ENCODE results near the gene TUT1.
"Not testable (repeated sequence)": the region's sequence is repeated elsewhere in the genome, so short reads cannot be mapped to it uniquely, and the experiment has no call there.

Gene TUT1

DNA sequence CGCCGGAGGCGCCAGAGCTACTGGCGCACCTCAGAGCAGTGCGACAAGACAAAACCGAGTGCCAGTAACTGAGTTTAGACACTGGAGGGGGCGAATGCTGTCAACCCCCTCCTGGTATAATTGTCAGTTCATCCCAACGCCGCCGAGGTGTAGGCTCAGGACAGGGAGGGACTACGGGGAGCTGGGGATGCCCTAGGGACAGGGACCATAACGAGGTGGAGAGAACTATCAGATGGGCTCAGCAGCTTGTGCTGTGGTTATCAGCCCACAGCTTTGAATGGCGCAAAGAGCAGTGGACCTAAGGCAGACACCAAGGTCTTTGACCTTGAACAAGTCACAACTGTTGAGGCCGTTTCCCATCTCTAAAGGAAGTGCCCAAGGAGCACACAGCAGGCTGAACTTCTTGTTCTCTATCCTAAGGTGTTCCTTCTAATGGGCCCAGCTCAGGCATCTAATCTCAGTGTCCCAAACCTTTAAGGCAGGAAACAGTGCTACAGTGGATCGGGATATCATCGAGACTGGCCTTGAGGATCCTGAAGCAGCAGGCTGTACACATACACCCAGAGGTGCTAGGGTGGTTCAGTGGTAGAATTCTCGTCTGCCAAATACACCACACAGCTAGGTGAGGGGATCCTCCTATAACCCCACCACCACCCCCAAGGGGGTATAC lies 958 bp upstream of the TUT1 start:
- H3K4me3 ChIP-seq (ENCODE audit: low read depth, low read length): peak overlapping the region; percentile 100
- TF ChIP-seq, protein P1, sequence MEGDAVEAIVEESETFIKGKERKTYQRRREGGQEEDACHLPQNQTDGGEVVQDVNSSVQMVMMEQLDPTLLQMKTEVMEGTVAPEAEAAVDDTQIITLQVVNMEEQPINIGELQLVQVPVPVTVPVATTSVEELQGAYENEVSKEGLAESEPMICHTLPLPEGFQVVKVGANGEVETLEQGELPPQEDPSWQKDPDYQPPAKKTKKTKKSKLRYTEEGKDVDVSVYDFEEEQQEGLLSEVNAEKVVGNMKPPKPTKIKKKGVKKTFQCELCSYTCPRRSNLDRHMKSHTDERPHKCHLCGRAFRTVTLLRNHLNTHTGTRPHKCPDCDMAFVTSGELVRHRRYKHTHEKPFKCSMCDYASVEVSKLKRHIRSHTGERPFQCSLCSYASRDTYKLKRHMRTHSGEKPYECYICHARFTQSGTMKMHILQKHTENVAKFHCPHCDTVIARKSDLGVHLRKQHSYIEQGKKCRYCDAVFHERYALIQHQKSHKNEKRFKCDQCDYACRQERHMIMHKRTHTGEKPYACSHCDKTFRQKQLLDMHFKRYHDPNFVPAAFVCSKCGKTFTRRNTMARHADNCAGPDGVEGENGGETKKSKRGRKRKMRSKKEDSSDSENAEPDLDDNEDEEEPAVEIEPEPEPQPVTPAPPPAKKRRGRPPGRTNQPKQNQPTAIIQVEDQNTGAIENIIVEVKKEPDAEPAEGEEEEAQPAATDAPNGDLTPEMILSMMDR (IDR thresholded peaks at IDR 0.05; ENCODE audit: control insufficient read depth, extremely low read depth, insufficient read depth): no peak
- DNase-seq (ENCODE audit: low read depth): no peak

DNA sequence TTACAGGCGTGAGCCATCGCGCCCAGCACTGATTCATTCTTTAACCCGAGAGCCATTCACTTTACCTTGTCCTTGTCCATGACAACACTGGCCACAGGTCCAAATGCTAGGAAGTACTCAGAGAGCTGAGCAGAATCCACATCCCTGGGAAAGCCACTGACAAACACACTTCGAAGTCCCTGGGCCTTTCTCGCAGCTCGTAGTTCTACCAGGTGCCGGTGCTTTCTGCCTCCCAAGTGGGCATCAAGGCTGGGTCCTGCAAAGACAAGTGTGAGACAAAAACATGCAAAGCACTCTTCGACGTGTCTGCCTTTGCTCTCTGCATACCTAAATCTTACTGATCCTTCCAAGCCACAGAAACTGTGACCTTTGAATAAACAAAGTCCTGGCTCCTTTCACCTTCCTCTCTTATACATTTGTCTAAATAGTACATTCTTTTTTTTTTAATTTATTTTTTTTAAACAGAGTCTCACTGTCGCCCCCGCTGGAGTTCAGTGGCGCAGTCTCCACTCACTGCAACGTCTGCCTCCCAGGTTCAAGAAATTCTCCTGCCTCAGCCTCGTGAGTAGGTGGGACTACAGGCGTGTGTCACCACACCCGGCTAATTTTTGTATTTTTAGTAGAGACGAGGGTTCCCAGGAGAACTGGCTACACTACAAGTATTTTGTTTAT lies 2.2 kb downstream of the TUT1 start:
- DNase-seq (ENCODE audit: low read depth): no peak
- no peak overlapping the region for H3K4me3 ChIP-seq (ENCODE audit: low read depth, low read length)
- TF ChIP-seq, protein P1 (IDR thresholded peaks at IDR 0.05; ENCODE audit: control insufficient read depth, extremely low read depth, insufficient read depth): no peak

- not testable (repeated sequence) for DNase-seq (ENCODE audit: low read depth); H3K4me3 ChIP-seq (ENCODE audit: low read depth, low read length)
These were observed 6.0 kb downstream of the TUT1 start for GRCh38 chr11:62585356-62585755.

GRCh38 chr11:62581735-62582134 lies 9.6 kb downstream of the TUT1 start:
- not testable (repeated sequence) for DNase-seq (ENCODE audit: low read depth); H3K4me3 ChIP-seq (ENCODE audit: low read depth, low read length)

DNA sequence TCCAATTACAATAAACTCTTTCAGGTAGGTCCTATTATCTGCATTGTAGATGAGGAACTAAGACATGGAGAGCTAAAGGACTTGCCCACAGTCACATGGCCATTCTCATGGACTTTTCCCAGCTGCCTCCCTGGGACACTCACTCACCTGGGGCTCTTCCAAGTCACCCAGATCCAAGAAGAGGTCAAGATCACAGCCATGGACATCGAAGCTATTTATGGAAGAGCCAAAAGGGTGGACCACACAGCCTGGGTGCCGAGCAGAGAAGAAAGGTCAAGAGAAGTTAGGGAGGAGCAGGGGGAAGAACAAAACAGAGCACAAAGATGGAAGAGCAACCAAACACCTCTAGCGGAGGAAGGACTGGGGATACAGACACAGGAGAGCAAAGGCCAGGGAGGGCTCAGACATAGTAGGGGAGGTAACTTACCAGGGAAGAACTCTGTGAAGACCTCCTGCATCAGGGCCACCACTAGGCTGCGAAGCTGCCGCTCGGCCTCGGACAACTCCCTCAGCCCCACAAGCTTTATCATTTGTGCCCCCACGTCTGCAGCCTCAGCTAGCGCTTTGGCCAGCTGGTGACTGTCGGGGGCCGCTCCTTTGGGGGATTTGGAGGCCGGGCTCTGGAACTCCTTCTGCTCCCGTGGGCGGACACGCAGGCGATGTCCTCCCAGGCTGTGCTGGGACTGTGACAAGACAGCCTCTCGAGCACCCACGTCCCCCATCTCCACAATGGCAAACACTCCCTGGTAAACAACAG lies 10.2 kb downstream of the TUT1 start:
- no peak overlapping the region for H3K4me3 ChIP-seq (ENCODE audit: low read depth, low read length)
- TF ChIP-seq, protein P1 (IDR thresholded peaks at IDR 0.05; ENCODE audit: control insufficient read depth, extremely low read depth, insufficient read depth): no peak
- DNase-seq (ENCODE audit: low read depth): no peak

GRCh38 chr11:62579252-62579651 lies 12.1 kb downstream of the TUT1 start:
- no peak overlapping the region for H3K4me3 ChIP-seq (ENCODE audit: low read depth, low read length)
- TF ChIP-seq, protein P1 (IDR thresholded peaks at IDR 0.05; ENCODE audit: control insufficient read depth, extremely low read depth, insufficient read depth): no peak
- no peak for DNase-seq (ENCODE audit: low read depth)

GRCh38 chr11:62578541-62578940 lies 12.8 kb downstream of the TUT1 start:
- TF ChIP-seq, protein P1 (IDR thresholded peaks at IDR 0.05; ENCODE audit: control insufficient read depth, extremely low read depth, insufficient read depth): no peak
- H3K4me3 ChIP-seq (ENCODE audit: low read depth, low read length): no peak overlapping the region
- no peak for DNase-seq (ENCODE audit: low read depth)

Measured in LNCaP clone FGC (cell line).